Lower leg skin (tissue), 4 donors: ENCODE measurements around the gene MTMR3. TPM values are rescaled to one million over a fixed set of nuclear protein-coding genes. Genes with fewer than 3 reads are reported as not detected.

Experiments used
- DNase-seq, 2 donors: peaks; one replicate each; pipeline ENCODE4 v3.0.0-alpha.2; 2019; ENCODE audit warnings: low spot score in 2 of 2
- H3K4me3 ChIP-seq: fragments of 200-600 bp; sonication (generic); 2 replicates; pipeline ENCODE4 v1.5.1; 2017; ENCODE audit warnings: mild to moderate bottlenecking, low read depth; ENCODE audit not compliant: poor library complexity, severe bottlenecking
- CTCF ChIP-seq, 3 donors: fragments of 450-650 bp; IDR thresholded peaks; one replicate each; pipeline ENCODE4 v1.5.1; 2016; ENCODE audit warnings: antibody characterized with exemption in 3 of 3, mild to moderate bottlenecking in 3 of 3, moderate library complexity in 2 of 3
- POLR2A ChIP-seq, 2 donors: fragments of 450-650 bp; IDR thresholded peaks; one replicate each; pipeline ENCODE4 v1.6.1; 2016 to 2017; ENCODE audit warnings: antibody characterized with exemption in 2 of 2, mild to moderate bottlenecking in 1 of 2, moderate library complexity in 1 of 2
- WGBS, 2 donors: methylation state at CpG; one replicate each; pipeline ENCODE4 v1.1.5; 2018; 5-methylcytosine and 5-hydroxymethylcytosine counted together
- intact Hi-C: fragments of 100-400 bp; cut with DNase I; formaldehyde crosslinking; loops from one replicate; pipeline ENCODE4 v1.15.0; 2023; ENCODE audit warnings: low total_unique reads
- total RNA-seq, 4 donors: library from RNA; depleted of rRNA; stranded (reverse); fragments of >200 nt; gene quantifications; one replicate each; pipeline ENCODE4 v1.1.0, GENCODE V29; 2016

MTMR3 gene
- total RNA-seq, 4 donors from 2014 or later: 51.4 to 70.5 (median 62.6) TPM

- 57 to 64% methylated on average over 3 of the region's 3 CpGs for WGBS, 2 donors
These were observed 111.2 kb downstream of the MTMR3 start for GRCh38 chr22:29994027-29994715.

GRCh38 chr22:29994943-29995342 is 112.0 kb downstream of the MTMR3 start:
- TF ChIP-seq POLR2A (IDR thresholded peaks at IDR 0.05) (no peak), CTCF (IDR thresholded peaks at IDR 0.05) (no peak)
- H3K4me3 ChIP-seq: no peak overlapping the region
- no peak for DNase-seq
- WGBS, 2 donors: 15 to 45% methylated on average over 3 of the region's 3 CpGs
- intact Hi-C loops: no loop called here

More at GRCh38 chr22:29994027-29994715, 111.2 kb downstream of the MTMR3 start:
- intact Hi-C loops: no loop called here
- no peak for TF ChIP-seq POLR2A (IDR thresholded peaks at IDR 0.05)
- TF ChIP-seq CTCF (IDR thresholded peaks at IDR 0.05): no peak
- no peak for DNase-seq
- H3K4me3 ChIP-seq: no peak overlapping the region

GRCh38 chr22:29997107-29997506 is 114.1 kb downstream of the MTMR3 start:
- H3K4me3 ChIP-seq: no peak overlapping the region
- no peak for TF ChIP-seq POLR2A (IDR thresholded peaks at IDR 0.05)
- no peak for TF ChIP-seq CTCF (IDR thresholded peaks at IDR 0.05)
- intact Hi-C loops: no loop called here
- no peak for DNase-seq

- TF ChIP-seq POLR2A (IDR thresholded peaks at IDR 0.05): no peak
- TF ChIP-seq CTCF (IDR thresholded peaks at IDR 0.05): no peak
- WGBS, 2 donors: 86 to 90% methylated on average over 2 of the region's 2 CpGs
- intact Hi-C loops: no loop called here
- H3K4me3 ChIP-seq: no peak overlapping the region
- no peak for DNase-seq
These were observed 114.5 kb downstream of the MTMR3 start for GRCh38 chr22:29997516-29997915.

GRCh38 chr22:29998627-29999384 is 115.8 kb downstream of the MTMR3 start:
- no peak overlapping the region for H3K4me3 ChIP-seq
- WGBS, 2 donors: 68 to 73% methylated on average over 4 of the region's 4 CpGs
- intact Hi-C loops: no loop called here
- no peak for DNase-seq
- no peak for TF ChIP-seq CTCF (IDR thresholded peaks at IDR 0.05)
